GM18858 (cell line): ENCODE results near the gene MAEA.

Experiments used
- ATAC-seq: cut with Tn5 transposase; IDR thresholded peaks from one replicate; pipeline ENCODE4 v1.9.1; 2021; ENCODE audit not compliant: unreplicated experiment

MAEA gene

GRCh38 chr4:1289207-1290164, at the start of gene MAEA:
Gene MAEA (plus strand): TSS chr4:1289891. CDS start chr4:1289914, 23 bp downstream.
- peak; percentile 85 for ATAC-seq

GRCh38 chr4:1239950-1240307, 49.8 kb upstream of the MAEA start:
- no peak for ATAC-seq

- no peak for ATAC-seq
Measured at GRCh38 chr4:1240721-1241465, 48.8 kb upstream of the MAEA start.

GRCh38 chr4:1241466-1241935, 48.2 kb upstream of the MAEA start:
- no peak for ATAC-seq

- no peak for ATAC-seq
Measured at GRCh38 chr4:1241936-1242505, 47.7 kb upstream of the MAEA start.

GRCh38 chr4:1242506-1243450, 46.9 kb upstream of the MAEA start:
- no peak for ATAC-seq

- no peak for ATAC-seq
Measured at GRCh38 chr4:1243451-1244080, 46.1 kb upstream of the MAEA start.

GRCh38 chr4:1244081-1244977, 45.4 kb upstream of the MAEA start:
- ATAC-seq: no peak

GRCh38 chr4:1244978-1245471, 44.7 kb upstream of the MAEA start:
- no peak for ATAC-seq

GRCh38 chr4:1245481-1246051, 44.1 kb upstream of the MAEA start:
- no peak for ATAC-seq

- no peak for ATAC-seq
Measured at GRCh38 chr4:1246111-1246881, 43.4 kb upstream of the MAEA start.

- ATAC-seq: no peak
Measured at GRCh38 chr4:1246901-1247863, 42.5 kb upstream of the MAEA start.

GRCh38 chr4:1247864-1248244, 41.8 kb upstream of the MAEA start:
- peak; percentile 11 for ATAC-seq

GRCh38 chr4:1248245-1249147, 41.2 kb upstream of the MAEA start, which contains the start of gene CTBP1:
Gene CTBP1 (minus strand): TSS chr4:1249130. CDS start chr4:1241331, 7,799 bp downstream.
- peak; percentile 27 for ATAC-seq

GRCh38 chr4:1249148-1249730, 40.5 kb upstream of the MAEA start:
- peak; percentile 42 for ATAC-seq
